Measurements from ENCODE around the gene ZNF574. TPM values are rescaled to one million over a fixed set of nuclear protein-coding genes. Genes with fewer than 3 reads are reported as not detected.
A peak's percentile ranks its signal among the peaks of the same experiment; 100 is the strongest.

The ZNF574 gene
- total RNA-seq, 2 experiments from 2014 or later: 14.7 to 18.3 TPM

DNA sequence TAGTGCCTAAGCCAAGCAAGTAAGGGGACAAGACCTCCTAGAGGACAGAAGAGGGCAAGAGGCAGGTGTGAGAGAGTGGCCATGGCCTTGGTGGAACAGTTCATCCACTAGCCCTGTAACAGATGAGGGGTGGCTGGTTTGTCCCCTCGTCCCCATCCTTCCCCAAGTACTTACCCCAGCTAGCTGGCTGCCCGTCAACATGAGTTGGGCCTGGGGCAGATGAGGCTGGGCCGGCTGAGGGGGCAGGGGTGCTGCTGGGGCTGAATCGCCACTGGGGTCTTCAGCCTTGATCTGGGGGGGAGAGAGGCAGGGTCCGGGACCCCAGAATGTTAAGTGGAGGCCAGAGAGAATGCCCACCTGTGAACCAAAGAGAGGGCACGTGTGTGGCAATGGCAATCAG, 41.1 kb downstream of the ZNF574 start:
- peaks cover 3% of the 10 kb centered on the region for H3K36me3 Mint-ChIP-seq
- CTCF ChIA-PET: no interaction called here
- no peak overlapping the region for H3K27ac Mint-ChIP-seq

DNA sequence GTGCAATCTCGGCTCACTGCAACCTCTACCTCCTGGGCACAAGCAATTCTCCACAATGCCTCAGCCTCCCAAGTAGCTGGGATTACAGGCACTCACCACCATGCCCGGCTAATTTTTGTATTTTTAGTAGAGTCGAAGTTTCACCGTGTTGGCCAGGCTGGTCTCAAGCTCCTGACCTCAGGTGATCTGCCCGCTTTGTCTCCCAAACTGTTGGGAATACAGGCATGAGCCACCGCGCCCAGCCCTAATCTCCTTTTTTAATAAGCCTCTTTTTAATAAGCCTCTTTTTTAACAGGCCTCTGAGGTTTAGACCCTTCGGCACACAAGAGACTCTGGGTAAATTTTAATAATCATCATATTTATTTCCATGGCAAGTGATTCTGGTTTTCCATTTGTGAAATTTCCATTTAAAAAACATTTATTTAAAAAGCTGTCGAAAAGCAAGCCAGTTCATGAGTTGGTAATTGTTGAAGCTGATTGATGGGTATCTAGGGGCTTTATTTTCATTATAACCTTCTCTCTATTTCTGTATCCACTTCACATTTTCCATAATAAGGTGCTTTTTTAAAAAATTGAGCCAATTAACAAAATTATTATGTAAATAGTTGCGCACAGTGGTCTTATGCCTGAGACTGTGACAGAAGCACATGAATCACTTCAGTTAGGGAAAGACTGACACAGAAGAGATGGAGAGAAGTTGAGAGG, 44.5 kb downstream of the ZNF574 start:
- H3K36me3 Mint-ChIP-seq: peaks cover 7% of the 10 kb centered on the region
- H3K9me3 Mint-ChIP-seq (ENCODE audit: low read depth): no peaks in the 10 kb centered on the region
- ATAC-seq: no peak
- CTCF ChIA-PET: interaction anchor here (1.1 to 7.5 kb wide), 4 partner anchors 11 to 79 kb away, joined by 3 to 93 read pairs (median 6); partner anchors contain the start of gene POU2F2
- no peaks in the 10 kb centered on the region for H3K27me3 Mint-ChIP-seq
- peaks cover 39% of the 10 kb centered on the region for H3K4me1 Mint-ChIP-seq
- DNase-seq: no peak
- H3K4me3 Mint-ChIP-seq: no peak overlapping the region
- peak overlapping the region; percentile 91 for H3K27ac Mint-ChIP-seq

More for the DNA sequence above, 41.1 kb downstream of the ZNF574 start:
- no peaks in the 10 kb centered on the region for H3K27me3 Mint-ChIP-seq
- H3K4me1 Mint-ChIP-seq: peaks cover 30% of the 10 kb centered on the region
- no peak for DNase-seq
- H3K4me3 Mint-ChIP-seq: no peak overlapping the region
- no peaks in the 10 kb centered on the region for H3K9me3 Mint-ChIP-seq (ENCODE audit: low read depth)
- no peak for ATAC-seq

DNA sequence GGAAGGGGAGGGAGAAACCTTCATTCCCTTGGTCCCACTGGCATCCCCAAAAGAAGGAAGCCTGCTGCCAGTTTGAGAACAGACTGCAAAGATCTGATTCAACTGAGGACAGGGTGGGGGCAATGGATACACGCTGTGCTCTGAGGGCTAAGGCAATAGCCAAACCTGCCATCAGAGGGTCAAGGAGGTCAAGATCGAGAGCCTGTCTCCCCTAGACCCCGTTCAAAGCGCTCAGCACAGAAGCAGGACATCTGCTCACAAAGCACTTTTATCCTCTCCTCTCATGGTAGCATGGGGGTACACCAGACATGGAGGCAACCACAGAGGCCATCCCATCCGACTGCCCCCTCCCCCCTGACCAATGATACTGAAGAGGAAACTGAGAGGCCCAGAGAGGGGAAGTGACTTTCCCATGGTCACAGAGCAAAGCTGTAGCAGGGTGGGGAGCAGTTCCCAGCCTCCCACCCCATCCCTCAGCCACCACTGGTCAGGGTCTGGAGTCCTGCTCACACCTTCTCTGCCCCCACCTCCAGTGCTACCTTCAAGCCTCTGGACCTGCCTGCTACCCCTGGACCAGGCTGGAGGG, 45.2 kb downstream of the ZNF574 start:
- Mint-ChIP-seq H3K36me3 (peaks cover 7% of the 10 kb centered on the region), H3K9me3 (ENCODE audit: low read depth) (no peaks in the 10 kb centered on the region), H3K27me3 (no peaks in the 10 kb centered on the region), H3K27ac (peak overlapping the region; percentile 91), H3K4me1 (peaks cover 42% of the 10 kb centered on the region), H3K4me3 (peak overlapping the region; percentile 61)
- ATAC-seq: peak; percentile 5
- DNase-seq: no peak
- CTCF ChIA-PET: interaction anchor here (0.7 to 7.5 kb wide), 4 partner anchors 8 to 244 kb away, joined by 3 to 93 read pairs (median 5); partner anchors contain the start of gene POU2F2

GRCh38 chr19:42121656-42122069, 45.7 kb downstream of the ZNF574 start:
- no peaks in the 10 kb centered on the region for H3K27me3 Mint-ChIP-seq
- H3K4me1 Mint-ChIP-seq: peaks cover 46% of the 10 kb centered on the region
- peak overlapping the region; percentile 91 for H3K27ac Mint-ChIP-seq
- ATAC-seq: peak; percentile 62
- peaks cover 4% of the 10 kb centered on the region for H3K36me3 Mint-ChIP-seq
- no peaks in the 10 kb centered on the region for H3K9me3 Mint-ChIP-seq (ENCODE audit: low read depth)
- DNase-seq: peak; percentile 82
- peak overlapping the region; percentile 61 for H3K4me3 Mint-ChIP-seq
- CTCF ChIA-PET: interaction anchor here (0.7 to 7.5 kb wide), 3 partner anchors 8 to 243 kb away, joined by 3 to 93 read pairs (median 3); no protein-coding TSS in a partner anchor

- H3K27ac Mint-ChIP-seq: peak overlapping the region; percentile 91
- no peaks in the 10 kb centered on the region for H3K9me3 Mint-ChIP-seq (ENCODE audit: low read depth)
- peak overlapping the region; percentile 61 for H3K4me3 Mint-ChIP-seq
- peaks cover 55% of the 10 kb centered on the region for H3K4me1 Mint-ChIP-seq
- ATAC-seq: peak; percentile 82
- peaks cover 4% of the 10 kb centered on the region for H3K36me3 Mint-ChIP-seq
- DNase-seq: peak; percentile 76
- CTCF ChIA-PET: interaction anchor here (0.6 to 7.5 kb wide), 15 partner anchors 8 to 316 kb away, joined by 3 to 93 read pairs (median 4); partner anchors contain the start of gene POU2F2
- H3K27me3 Mint-ChIP-seq: no peaks in the 10 kb centered on the region
Observed at GRCh38 chr19:42122691-42123607, 47.0 kb downstream of the ZNF574 start.

DNA sequence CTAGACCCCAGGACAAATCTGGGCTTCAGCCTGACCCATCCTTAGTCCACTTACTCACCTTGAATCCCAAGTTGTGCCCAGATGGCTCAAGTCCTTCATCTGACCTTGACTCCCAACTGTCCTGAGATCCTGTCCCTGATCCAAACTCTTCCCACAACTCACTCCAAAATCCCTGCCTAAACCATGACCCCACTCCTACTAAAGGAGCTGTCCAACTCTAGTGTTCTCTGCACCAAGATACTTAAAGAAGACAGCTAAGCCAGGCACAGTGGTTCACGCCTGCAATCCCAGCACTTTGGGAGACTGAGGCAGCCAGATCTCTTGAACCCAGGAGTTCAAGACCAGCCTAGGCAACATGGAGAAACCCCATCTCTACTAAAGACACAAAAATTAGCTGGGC, 47.8 kb downstream of the ZNF574 start:
- ATAC-seq (no peak), DNase-seq (no peak)
- Mint-ChIP-seq H3K36me3 (peaks cover 4% of the 10 kb centered on the region), H3K27me3 (no peaks in the 10 kb centered on the region), H3K27ac (peak overlapping the region; percentile 91), H3K9me3 (ENCODE audit: low read depth) (no peaks in the 10 kb centered on the region), H3K4me1 (peaks cover 56% of the 10 kb centered on the region), H3K4me3 (peak overlapping the region; percentile 61)
- CTCF ChIA-PET: interaction anchor here (0.6 to 7.5 kb wide), 14 partner anchors 8 to 315 kb away, joined by 3 to 93 read pairs (median 4); partner anchors contain the start of gene POU2F2

- peaks cover 56% of the 10 kb centered on the region for H3K4me1 Mint-ChIP-seq
- H3K27me3 Mint-ChIP-seq: no peaks in the 10 kb centered on the region
- H3K27ac Mint-ChIP-seq: no peak overlapping the region
- H3K36me3 Mint-ChIP-seq: peaks cover 4% of the 10 kb centered on the region
- DNase-seq (no peak), ATAC-seq (no peak)
- CTCF ChIA-PET: interaction anchor here (1.0 to 7.5 kb wide), 13 partner anchors 8 to 314 kb away, joined by 3 to 93 read pairs (median 4); partner anchors contain the start of gene POU2F2
- H3K9me3 Mint-ChIP-seq (ENCODE audit: low read depth): no peaks in the 10 kb centered on the region
- no peak overlapping the region for H3K4me3 Mint-ChIP-seq
Observed at GRCh38 chr19:42124386-42124901, 48.5 kb downstream of the ZNF574 start.

- ATAC-seq (no peak), DNase-seq (no peak)
- CTCF ChIA-PET: interaction anchor here (1.0 to 7.5 kb wide), 7 partner anchors 10 to 271 kb away, joined by 3 to 93 read pairs (median 4); no protein-coding TSS in a partner anchor
- H3K27ac Mint-ChIP-seq: no peak overlapping the region
- H3K4me1 Mint-ChIP-seq: peaks cover 62% of the 10 kb centered on the region
- no peaks in the 10 kb centered on the region for H3K27me3 Mint-ChIP-seq
- H3K36me3 Mint-ChIP-seq: peaks cover 4% of the 10 kb centered on the region
- H3K4me3 Mint-ChIP-seq: no peak overlapping the region
- no peaks in the 10 kb centered on the region for H3K9me3 Mint-ChIP-seq (ENCODE audit: low read depth)
Observed at GRCh38 chr19:42125536-42125935, 49.6 kb downstream of the ZNF574 start.

DNA sequence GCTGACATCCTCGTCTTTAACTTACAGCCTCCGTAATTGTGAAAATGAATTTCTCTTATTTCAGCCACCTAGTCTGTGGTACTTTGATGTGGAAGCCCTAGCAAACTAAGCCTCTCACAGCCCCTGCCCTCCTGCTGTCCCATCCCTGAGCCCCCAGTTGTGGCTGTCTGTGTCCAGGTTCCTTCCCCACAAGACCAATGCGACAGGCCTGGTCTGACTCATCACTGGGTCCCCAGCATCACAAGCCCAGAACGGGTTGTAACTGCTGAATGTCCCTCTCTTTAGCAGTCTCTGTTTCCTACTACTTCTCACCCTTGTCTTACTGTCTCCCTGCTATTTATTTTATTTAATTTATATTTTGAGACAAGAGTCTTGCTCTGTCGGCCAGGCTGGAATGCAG, 50.6 kb downstream of the ZNF574 start:
- ATAC-seq: no peak
- H3K27ac Mint-ChIP-seq: no peak overlapping the region
- peaks cover 4% of the 10 kb centered on the region for H3K36me3 Mint-ChIP-seq
- CTCF ChIA-PET: interaction anchor here (1.0 to 3.7 kb wide), 3 partner anchors 18 to 154 kb away, joined by 4 to 13 read pairs (median 4); no protein-coding TSS in a partner anchor
- peaks cover 58% of the 10 kb centered on the region for H3K4me1 Mint-ChIP-seq
- H3K9me3 Mint-ChIP-seq (ENCODE audit: low read depth): no peaks in the 10 kb centered on the region
- peak; percentile 56 for DNase-seq
- no peak overlapping the region for H3K4me3 Mint-ChIP-seq
- H3K27me3 Mint-ChIP-seq: no peaks in the 10 kb centered on the region

- Mint-ChIP-seq H3K4me3 (no peak overlapping the region), H3K27ac (no peak overlapping the region), H3K27me3 (no peaks in the 10 kb centered on the region), H3K36me3 (no peaks in the 10 kb centered on the region), H3K4me1 (peaks cover 50% of the 10 kb centered on the region), H3K9me3 (ENCODE audit: low read depth) (no peaks in the 10 kb centered on the region)
- CTCF ChIA-PET: interaction anchor here (3.7 kb wide), 1 partner anchor 21 kb away, joined by 13 read pairs; no protein-coding TSS in a partner anchor
- ATAC-seq: no peak
- no peak for DNase-seq
Observed at GRCh38 chr19:42129399-42130253, 53.7 kb downstream of the ZNF574 start.

GRCh38 chr19:42130254-42130573, 54.2 kb downstream of the ZNF574 start:
- DNase-seq: no peak
- Mint-ChIP-seq H3K4me3 (no peak overlapping the region), H3K36me3 (no peaks in the 10 kb centered on the region), H3K27ac (no peak overlapping the region), H3K4me1 (peaks cover 52% of the 10 kb centered on the region), H3K9me3 (ENCODE audit: low read depth) (no peaks in the 10 kb centered on the region), H3K27me3 (no peaks in the 10 kb centered on the region)
- no peak for ATAC-seq
- CTCF ChIA-PET: interaction anchor here (3.7 kb wide), 1 partner anchor 22 kb away, joined by 13 read pairs; no protein-coding TSS in a partner anchor

Data from activated CD8-positive, alpha-beta memory T cell treated with anti-CD3 and anti-CD28 coated beads, Interleukin-2, amount 10 ng/mL, durations not matched to agents 7 days and 5 days (primary cell).